Transverse colon (tissue), 4 donors: ENCODE results near the gene SCRT2.

Source experiments
- CTCF ChIP-seq, 5 experiments: fragments of 200-600 bp in 3 of 5; fragments of 450-650 bp in 2 of 5; sonication (generic) in 3 of 5; IDR thresholded peaks; 1 replicate in 2 of 5; 2 replicates in 3 of 5; pipeline ENCODE4 v1.5.1; 2016 to 2017; ENCODE audit warnings: antibody characterized with exemption in 5 of 5, inconsistent platforms in 3 of 5, mild to moderate bottlenecking in 2 of 5, moderate library complexity in 1 of 5
- POLR2AphosphoS5 ChIP-seq, 3 donors: sonication (generic); formaldehyde crosslinking; IDR thresholded peaks; one replicate each; pipeline ENCODE4 v1.6.1; 2016; ENCODE audit warnings: antibody characterized with exemption in 3 of 3

GRCh38 chr20:697826-698225 lies 22.2 kb upstream of the SCRT2 start:
- TF ChIP-seq CTCF (IDR thresholded peaks at IDR 0.05) = no peak
- no peak for TF ChIP-seq POLR2AphosphoS5 (IDR thresholded peaks at IDR 0.05)
